ENCODE results near the gene PATE1.
"Not testable (repeated sequence)": the region's sequence is repeated elsewhere in the genome, so short reads cannot be mapped to it uniquely, and the experiment has no call there.

The PATE1 gene, protein sequence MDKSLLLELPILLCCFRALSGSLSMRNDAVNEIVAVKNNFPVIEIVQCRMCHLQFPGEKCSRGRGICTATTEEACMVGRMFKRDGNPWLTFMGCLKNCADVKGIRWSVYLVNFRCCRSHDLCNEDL

DNA sequence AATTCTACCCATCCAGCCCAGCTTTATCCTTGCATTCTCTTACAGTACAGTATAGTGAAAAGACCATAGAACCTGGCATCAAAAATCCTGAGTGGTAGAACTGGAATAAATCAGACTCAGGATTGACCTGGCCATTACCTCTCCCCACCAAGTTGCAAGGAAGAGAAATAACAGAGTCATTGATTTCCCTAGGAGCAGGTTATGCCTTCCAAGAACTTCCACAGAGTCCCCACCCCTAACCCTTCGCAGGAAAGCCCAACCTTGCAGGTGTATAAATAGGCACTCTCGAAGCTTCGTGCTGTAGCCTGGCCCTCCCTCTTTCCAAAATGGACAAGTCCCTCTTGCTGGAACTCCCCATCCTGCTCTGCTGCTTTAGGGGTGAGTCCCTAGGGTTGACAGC is at the start of gene PATE1:
PATE1 (plus strand) TSS at position 301 of the 400 bp plus-strand sequence; CDS start at position 327, 26 bp downstream.
- no peak for DNase-seq (ENCODE audit: low read depth in 2 of 2)

DNA sequence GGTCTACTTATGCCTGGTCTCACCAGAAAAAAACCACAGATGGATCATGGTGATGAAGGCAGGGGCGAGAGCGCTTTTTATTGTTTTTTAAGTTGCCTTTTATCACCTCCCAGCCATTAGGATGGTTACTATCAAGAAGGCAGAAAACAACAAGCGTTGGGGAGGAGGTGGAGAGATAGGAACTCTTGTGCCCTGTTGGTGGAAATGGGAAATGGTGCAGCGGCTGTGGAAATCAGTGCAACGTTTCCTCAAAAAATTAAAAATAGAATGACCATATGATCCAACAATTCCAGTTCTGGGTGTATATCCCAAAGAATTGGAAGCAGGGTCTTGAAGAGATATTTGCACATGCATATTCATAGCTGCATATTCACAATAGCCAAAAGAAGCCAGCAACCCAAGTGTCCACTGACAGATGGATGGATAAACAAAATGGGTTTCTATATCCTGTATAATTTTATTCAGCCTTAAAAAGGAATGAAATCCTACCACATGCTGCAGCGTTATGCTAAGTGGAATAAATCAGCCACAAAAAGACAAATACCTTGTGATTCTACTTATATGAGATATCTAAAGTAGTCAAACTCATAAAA is 45.0 kb upstream of the PATE1 start:
- DNase-seq (ENCODE audit: low read depth in 2 of 2): no peak

DNA sequence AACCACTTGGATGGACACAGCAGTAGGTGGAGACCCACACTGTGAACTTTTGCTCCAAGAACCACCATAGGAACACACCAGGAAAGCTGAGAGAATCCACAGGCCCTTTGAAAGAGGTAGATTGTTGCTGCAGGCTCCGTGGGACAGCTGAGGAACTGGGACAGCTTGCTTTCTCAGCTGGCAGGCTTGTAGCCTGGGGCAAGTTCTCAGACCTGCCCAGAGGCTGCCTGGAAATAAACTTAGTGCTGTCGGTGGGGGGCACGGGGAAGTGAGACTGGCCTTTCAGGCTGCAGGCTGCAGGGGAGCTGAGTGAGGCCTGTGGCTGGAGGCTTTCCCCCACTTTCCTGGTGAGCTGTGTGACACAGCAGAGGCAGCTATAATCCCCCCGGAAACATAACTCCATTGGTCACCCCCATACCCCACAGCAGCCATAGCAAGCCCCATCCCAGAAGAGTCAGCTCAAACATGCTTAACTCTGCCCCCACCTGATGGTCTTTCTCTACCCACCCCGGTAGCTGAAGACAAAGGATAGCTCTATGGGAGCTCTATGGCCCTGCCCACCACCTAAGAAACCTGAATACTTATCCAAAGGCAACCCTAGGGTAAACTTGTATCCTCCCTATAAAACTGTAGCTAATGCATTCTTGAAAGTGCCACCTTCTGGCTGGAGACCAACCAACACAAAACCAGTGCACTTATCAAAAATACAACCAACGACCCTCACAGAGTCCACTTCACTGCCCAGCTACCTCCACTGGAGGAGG is 44.0 kb upstream of the PATE1 start:
- no peak for DNase-seq (ENCODE audit: low read depth in 2 of 2)

DNA sequence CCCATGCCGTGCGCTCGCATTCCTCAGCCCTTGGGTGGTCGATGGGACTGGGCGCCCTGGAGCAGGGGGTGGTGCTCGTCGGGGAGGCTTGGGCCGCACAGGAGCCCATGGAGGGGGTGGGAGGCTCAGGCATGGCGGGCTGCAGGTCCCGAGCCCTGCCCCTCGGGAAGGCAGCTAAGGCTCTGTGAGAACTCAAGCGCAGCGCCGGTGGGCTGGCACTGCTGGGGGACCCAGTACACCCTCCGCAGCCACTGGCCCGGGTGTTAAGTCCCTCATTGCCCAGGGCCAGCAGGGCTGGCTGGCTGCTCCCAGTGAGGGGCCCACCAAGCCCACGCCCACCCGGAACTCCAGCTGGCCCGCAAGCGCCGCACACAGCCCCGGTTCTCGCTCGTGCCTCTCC is 41.4 kb upstream of the PATE1 start:
- not testable (repeated sequence) for DNase-seq (ENCODE audit: low read depth in 2 of 2)

DNA sequence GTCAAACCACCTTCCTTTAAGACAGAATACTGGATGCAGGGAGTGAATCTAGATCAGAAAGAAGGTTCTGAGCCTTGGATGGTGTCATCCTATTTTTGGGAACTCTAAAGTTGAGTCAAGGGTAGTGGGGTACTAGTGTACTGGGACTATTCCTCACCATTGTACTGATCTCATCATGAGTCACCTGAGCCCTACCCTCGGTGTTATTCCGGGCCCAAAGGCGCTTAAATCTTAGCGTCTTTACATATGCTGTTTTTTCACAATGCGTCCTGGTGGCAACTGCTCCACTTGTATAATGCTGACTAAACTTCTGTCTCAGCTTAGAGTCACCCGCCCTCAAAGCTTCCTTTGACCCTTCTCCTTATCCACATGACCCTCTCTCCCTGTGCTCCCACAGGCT is 25.3 kb upstream of the PATE1 start:
- DNase-seq (ENCODE audit: low read depth in 2 of 2): no peak

DNA sequence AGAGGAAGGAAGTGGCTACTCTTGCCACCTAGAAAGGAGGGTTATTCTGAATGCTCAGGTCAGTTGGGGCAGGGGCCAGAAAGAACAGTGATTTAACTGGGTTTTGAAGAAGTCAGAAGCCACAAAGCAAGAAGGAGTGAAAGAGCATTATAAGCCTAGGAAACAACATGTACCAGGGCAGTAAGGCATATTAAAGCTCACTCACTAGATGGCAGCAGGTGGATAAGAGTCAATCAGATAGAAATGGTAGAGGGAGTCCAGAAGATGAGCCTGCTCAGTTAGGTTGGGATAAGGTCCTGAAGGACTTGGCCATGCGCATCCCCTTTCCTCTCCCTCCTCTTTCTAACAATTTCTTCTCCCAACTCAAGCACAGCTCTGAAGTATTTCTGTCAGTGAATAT is 22.0 kb upstream of the PATE1 start:
- no peak for DNase-seq (ENCODE audit: low read depth in 2 of 2)

DNA sequence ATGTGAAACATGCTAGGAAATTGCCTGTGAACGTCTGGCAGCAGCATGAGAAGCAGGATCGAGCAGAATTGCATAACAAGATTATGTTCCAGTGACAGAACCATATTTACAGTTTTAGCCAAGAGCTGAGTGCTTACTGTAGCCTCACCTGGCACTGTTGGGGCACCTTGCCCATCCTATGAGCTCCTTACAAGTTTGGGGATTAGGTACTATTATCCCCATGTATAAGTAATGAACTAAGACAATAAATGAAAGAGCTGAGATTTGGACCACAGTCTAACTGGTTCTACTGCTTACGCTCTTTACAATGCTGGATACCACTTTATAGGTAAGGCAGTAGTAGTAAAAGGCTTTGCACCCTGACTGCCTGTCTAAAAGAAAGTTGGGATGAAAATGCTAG is 17.1 kb upstream of the PATE1 start:
- no peak for DNase-seq (ENCODE audit: low read depth in 2 of 2)

DNA sequence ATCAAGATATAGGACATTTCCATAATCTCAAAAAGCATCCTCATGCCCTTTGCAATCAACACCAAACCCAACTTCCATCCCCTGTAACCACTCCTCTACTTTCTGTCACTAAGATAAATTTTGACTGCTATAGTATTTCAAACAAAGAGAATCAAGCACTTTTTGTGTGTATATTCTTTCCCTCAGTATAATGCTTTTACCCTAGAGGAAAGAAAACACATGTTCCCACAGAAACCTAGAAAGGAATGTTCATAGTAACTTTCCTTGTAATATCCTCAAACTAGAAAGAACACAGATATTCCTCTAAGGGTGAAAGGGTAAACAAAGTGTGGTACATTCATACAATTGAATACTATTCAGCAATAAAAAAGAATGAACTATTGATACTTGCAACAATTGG is 5.5 kb upstream of the PATE1 start:
- no peak for DNase-seq (ENCODE audit: low read depth in 2 of 2)

DNA sequence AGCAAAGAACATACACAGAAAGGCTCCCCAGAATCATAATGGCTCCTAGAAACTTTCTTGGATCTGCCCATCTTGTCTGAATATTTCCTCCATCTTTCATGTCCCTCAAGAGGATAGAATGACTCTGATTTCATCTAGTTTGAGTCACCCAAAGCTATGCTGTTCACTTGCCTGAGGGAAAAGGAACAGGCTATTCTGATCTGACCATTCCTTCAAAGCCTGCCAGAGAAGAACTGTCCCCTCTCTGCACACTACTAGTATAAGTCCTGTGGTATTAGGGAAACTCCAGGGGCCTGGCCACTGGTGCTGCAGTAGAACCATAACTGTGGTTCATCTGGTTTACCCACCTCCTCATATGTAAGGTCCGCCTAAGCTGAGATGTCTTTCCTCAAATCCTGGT is 2.4 kb upstream of the PATE1 start:
- DNase-seq (ENCODE audit: low read depth in 2 of 2): no peak

DNA sequence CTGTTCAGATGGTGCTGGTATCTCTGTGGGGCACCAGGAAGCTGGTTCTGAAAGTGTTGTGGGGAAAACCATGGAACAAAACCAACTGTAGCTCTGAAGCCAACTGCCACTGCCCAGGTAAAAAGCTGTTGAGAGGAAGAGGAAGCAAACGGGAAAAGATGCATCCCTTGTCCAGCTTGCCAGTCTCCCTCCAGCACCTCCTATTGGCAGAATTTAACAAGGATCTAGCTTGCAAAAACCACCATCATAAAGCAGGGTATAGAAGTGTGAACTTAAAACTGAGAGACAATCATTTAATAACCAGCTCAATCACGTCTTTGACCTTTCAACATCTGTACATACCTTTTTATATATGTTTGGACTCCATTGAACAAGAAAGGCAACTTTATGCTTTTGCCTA is 4.5 kb downstream of the PATE1 start:
- no peak for DNase-seq (ENCODE audit: low read depth in 2 of 2)

DNA sequence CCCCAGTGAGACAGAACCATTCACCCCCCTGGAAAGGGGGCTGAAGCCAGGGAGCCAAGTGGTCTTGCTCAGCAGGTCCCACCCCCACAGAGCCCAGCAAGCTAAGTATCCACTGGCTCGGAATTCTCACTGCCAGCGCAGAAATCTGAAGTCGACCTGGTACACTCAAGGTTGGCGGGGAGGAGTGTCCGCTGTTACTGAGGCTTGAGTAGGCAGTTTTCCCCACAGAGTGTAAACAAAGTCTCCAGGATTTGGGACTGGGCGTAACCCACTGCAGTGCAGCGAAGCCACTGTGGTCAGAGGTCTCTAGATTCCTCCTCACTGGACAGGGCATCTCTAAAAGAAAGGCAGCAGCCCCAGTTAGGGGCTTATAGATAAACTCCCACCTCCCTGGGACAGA is 10.0 kb downstream of the PATE1 start:
- no peak for DNase-seq (ENCODE audit: low read depth in 2 of 2)

DNA sequence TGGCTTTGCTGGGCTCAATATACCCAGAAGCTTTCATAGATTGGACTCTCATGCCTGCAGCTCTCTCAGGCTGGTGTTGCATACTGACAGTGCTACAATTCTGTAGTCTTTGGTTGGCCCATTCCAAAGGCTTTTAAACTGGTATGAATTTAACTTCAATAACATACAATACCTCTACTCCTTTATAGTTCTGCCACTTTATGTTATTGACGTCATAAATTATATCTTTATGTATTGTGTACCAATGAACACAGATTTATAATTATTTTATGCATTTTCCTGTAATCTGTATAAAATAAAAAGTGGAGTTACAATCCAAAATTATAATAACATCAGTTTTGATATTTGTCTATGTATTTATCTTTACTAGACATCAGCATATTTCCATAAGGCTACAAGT is 16.4 kb downstream of the PATE1 start:
- no peak for DNase-seq (ENCODE audit: low read depth in 2 of 2)

DNA sequence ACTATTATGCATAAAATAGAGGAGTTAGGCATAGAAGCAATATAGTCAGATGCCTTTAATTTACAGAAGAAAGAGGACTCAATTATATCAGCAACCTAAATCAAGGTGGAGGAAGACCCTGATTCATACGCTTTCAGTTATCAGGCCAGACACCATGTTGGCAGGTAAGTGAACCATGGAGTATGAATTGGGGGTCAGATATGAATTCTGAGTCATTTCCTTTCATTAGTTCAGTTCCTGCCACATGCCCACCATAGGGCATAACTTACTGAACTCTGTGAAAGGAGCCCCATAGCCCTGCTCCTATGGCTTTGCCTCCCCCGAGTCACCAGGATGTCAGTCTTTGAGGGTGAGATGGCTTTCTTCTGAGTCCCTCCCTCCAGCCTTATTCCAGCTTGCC is 17.4 kb downstream of the PATE1 start:
- DNase-seq (ENCODE audit: low read depth in 2 of 2): no peak

DNA sequence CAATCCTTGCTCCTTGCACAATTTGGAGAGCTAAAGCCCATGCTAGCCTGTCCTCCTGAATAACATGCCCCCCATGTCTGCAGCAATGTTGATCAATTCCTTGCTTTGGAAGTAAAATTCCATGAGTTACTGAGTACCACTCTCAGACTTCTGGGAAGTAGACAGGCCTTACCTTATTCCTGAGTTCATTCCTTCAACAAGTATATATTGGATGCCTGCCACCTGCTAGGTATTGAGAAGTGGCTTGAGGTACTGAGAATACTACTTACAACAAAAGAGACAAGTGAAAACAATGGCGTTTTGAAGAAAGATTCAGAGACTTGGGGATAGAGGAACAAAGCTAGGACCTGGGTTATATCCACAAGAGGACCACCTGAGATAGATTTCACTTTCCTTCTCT is 20.2 kb downstream of the PATE1 start:
- DNase-seq (ENCODE audit: low read depth in 2 of 2): no peak

DNA sequence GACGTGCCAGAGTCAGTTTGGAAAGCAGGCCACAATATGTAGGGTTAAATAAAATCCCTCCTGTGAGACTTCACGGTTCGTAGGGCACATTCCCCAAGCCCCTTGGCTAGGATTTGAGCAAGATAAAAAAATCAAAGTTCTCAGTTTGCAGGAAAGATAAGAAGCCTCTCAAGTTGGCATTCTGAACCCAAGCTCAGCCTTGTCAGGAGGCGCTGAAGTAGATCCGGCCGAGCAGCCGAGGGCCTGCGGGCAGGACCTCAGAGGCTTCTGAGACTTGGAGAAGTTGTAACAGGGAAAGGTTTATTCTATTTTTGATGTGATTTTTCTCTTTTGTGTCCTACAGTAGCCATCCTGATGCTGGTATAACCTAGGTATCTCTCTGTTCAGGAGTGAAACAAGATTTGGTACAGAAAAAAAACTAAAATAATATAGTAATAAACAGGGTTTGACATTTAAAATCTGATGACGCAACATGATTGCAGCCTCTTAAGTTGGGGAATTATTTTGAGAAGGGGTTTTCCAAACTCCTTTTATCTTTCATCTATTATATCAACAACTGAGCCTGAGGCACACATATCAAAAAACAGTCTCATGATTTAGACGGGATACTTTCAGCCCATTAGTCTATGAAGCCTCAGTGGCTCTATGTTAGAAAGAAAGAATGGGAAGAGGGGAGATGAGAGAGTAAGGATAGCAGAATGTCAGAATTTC is 22.4 kb downstream of the PATE1 start:
- DNase-seq (ENCODE audit: low read depth in 2 of 2): no peak

DNA sequence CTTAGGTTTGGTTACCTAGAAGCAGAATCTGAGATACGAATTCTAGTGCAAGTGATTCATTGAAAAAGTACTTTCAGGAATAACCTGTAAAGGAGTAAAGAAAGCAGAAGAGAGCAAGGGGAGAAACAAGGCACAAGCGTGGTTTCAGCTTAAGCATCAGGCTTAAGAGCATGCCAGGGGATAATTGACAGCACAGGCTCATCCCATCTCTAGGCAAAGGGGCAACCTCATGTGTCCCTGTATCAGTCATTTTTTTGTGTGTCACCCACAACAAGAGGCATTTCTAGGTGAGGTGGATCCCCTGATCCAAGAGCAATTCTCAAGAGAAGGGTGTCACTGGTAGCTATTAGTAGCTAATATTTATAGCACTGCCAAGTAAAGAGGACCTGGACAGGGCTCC is 24.5 kb downstream of the PATE1 start:
- no peak for DNase-seq (ENCODE audit: low read depth in 2 of 2)

DNA sequence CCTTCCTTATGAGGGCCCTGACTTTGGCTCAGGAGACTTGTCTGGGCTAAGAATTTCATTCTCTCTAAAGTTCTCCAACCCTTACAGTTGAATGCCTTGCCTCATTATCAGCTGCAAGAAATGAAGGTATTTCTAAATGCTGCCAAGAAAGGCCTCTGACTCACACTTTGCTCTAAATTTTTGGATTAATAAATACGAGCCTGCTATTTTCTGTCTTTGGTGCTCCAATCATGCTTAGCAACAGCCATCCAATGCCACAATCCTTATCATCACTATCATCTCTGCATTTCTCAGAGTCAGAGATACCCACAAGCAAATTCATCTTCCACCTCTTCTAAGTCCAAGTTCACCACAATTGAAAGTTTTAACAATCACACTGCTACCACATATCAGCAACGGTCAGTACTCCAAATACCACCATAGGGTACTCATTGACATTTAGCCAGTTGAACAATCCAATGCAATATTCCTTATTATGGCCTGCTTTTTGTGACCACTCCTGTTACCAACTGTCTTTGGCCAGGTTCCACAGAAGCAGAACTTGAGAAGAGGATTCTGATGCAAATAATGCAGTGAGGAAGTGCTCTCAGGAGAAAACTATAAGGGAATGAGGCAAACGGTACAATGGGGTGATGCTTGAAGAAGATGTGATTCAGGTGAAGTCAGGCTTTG is 26.9 kb downstream of the PATE1 start:
- DNase-seq (ENCODE audit: low read depth in 2 of 2): no peak

DNA sequence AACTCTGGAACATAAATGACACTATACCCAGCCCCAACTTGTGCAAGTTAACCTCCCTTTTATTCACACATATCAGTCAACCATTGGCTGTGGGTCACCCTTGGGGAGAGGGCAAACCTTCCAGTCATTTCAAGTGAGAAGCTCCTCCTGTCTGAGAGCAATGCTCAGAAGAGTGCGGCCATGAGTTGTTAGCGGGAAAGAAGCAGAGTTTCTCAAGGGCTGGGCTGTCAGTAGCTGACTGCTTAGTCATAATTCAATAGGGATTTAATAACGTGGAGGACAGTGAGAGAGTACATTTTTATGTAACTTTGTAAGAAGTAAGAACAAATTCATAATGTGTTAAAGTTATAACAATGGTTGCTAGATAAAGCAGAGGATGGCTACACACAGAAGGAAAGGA is 27.4 kb downstream of the PATE1 start:
- no peak for DNase-seq (ENCODE audit: low read depth in 2 of 2)

DNA sequence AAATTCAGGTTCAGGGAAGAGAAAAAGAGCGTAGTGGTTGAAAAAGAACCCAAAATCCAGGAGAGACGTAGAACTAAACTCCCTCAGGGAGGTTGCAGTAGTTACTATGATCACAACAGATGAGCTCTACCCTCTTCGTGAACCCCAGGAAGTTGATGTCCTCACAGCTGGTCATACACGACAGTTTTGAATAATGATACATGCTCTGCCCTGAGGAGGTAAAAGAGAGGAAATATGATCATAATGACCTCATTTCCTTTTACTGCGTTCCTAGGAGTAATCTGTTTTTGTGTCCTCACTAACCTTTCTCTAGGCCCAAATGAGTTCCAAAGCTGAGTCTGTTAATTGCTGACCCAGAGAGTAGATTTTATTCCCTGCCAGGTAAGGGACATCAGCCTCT is 31.2 kb downstream of the PATE1 start:
- DNase-seq (ENCODE audit: low read depth in 2 of 2): no peak

DNA sequence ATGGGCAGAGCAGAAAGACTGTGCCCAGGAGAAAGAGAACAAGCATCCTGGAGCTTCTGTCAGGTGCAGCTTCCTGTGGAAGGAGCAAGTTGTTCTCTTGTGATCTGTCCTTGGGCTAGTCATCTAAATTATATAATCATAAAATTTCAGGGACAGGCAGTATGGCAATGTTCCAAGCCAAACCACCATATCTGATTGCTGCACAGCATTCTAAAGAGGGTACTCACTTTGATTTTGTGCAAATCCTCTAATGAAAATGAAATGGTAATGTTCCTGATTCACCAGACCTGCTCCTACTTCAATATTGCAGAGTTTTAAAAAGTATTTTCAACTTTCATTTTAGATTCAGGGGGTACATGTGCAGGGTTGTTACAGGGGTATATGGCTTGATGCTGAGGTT is 32.6 kb downstream of the PATE1 start, which contains the start of gene PATE2:
PATE2 (minus strand) TSS at position 101 of the 400 bp plus-strand sequence; CDS start at position 46, 55 bp downstream.
- DNase-seq (ENCODE audit: low read depth in 2 of 2): no peak

DNA sequence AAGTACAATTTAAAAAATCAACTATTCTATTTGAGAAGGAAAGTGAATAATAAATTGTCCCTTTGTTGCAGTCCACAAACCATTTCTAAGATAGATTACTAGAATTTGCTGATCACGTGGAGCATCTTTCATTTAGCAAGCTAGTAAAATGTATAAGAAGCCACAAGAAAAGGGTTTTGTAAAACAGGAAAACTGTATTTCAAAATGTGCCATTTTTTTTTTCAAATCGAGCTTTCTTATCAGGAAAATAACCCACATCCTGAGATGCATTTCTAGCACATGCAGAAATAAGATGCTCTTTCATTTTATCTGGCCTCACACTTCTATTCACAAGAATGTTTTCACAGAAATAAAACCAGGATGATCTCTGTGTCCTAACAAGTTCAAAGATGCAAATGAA is 38.6 kb downstream of the PATE1 start:
- DNase-seq (ENCODE audit: low read depth in 2 of 2): no peak

DNA sequence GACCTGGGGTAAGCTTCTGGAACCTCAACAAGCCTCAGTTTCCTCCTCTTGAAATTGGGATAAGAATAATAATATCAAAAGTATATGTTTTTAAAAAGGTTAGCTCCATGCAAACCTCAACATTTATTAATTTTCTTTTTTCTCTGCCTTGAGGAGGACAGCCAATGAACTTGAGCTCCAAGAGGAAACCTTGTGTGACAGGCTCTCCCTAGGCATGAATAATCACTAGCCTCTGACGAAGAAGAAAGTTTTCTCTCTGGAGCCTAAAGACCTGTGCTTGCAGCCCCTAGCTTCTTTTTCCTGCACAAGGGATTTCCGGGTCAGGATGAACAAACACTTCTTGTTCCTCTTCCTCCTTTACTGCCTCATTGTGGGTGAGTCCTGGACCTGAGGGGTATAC is 41.7 kb downstream of the PATE1 start, which contains the start of gene PATE3:
PATE3 (plus strand) TSS at position 301 of the 400 bp plus-strand sequence; CDS start at position 326, 25 bp downstream.
- DNase-seq (ENCODE audit: low read depth in 2 of 2): no peak
